Measurements from ENCODE around the gene MRPL10. TPM values are rescaled to one million over a fixed set of nuclear protein-coding genes. Genes with fewer than 3 reads are reported as not detected.

MRPL10 gene
- 31.5 TPM for total RNA-seq

GRCh38 chr17:47831003-47831933 is at the start of gene MRPL10, which contains the start of gene LRRC46:
Gene MRPL10 (minus strand): TSS chr17:47831541. CDS start chr17:47831511, 30 bp downstream.
Gene LRRC46 (plus strand): TSS chr17:47831670. CDS start chr17:47831990, 320 bp downstream.

DNA sequence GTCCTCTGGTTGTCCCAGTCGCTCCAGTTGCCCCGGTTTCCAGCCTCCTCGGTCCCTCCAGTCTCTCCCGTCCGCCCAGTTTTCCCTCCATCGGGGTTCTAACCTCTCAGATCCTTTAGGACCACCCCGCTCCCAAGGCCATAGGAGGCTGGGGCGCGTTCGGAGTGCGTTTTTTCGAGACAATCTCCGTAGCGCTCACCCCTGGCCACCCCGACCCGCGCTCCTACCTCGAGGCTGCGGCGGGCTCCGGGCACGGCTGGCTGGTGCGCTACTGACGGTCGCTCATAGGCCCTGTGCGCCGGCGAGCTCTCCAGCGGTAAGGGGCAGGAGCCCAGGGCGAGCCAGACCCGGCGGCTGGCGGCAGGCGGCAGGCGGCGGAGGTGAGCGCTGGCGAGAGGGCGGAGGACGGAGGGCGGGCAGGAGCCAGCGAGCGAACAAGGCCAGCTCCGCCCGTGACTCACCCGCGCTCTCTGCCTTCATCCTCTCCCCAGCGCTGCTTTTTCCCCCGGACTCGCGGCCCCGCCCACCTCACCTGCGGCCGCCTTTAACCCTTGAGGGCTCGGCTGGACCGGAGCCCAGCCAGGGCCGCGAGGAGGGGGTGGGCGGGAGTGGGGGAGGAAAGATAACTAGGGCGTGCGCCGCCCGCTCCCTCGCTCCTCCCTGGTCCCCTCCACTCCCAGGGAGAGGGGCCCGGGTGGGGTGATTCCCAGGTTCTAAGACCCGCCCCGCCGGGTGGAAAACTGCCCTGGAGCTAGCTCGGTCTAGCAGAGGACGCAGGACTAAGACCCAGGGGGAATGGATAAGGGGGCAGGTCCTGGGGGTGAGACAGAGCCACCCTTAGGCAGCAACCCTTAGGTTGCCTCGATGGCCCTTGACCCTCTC is 19.6 kb upstream of the MRPL10 start, which contains the start of gene SP6:
SP6 (minus strand) TSS at position 472 of the 882 bp plus-strand sequence. CDS start 2,734 bp downstream, outside the sequence.

GRCh38 chr17:47840742-47841487 is 9.6 kb upstream of the MRPL10 start, which contains the start of gene SCRN2:
Gene SCRN2 (minus strand): TSS chr17:47841273. CDS start chr17:47840843, 430 bp downstream.

DNA sequence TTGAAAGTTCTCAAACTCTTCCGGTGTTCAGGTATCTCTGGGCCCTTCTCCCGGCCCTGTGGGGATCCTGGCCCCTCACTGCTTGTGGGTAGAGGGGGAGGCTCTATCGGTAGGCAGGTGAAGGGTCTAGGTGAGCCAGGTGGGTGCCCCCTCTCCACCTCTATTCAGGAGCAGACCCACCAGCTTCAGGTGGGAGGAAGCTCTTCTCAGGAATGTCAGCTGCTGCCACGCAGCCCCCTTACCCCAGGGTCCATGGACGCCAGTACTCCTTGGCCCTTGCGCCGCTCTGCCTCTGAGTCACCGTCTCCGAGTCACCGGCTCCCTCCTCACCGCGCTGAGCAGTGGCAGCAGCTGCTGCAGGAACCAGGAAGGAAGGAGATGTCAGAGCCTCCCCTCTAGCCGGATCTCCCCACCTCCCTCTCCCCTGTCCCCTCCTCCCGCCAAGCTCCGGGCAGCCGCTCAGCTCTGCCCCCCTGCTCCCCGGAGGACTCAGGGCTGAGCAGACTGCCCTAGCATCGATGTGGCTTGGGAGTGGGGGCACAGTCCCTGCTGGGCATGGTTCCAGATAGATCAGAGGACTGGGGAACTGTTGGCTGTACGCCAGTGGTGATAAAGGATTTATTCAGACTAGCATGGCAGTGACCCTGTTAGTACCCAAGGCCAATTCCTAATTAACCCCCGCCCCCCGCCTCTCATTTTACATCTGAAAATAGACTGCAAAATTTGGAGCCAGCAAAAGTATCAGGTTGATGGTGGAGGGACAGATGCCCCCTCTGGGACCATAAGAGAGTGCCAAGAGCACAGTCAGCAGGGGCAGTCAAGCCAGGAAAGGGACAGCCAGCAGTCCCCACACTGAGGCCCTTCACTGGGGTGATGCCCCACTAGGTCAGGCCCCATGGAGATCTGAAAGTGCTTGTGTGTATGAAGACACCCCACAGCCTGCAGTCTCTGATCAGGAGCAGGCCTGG is 9.6 kb downstream of the MRPL10 start, which contains the start of gene OSBPL7:
OSBPL7 (minus strand) TSS at position 371 of the 968 bp plus-strand sequence. CDS start 1,516 bp downstream, outside the sequence.

Other genes starting within 250 kb of the MRPL10 start
- 174 TPM for gene KPNB1, start 181.6 kb downstream of the MRPL10 start, total RNA-seq
- gene TBKBP1, start 137.4 kb downstream of the MRPL10 start, total RNA-seq, result 13.6 TPM
- 0.18 TPM for gene TBX21, start 98.3 kb downstream of the MRPL10 start, total RNA-seq
- 17.2 TPM for gene OSBPL7, start 9.7 kb downstream of the MRPL10 start, total RNA-seq
- gene LRRC46, start 129 bp upstream of the MRPL10 start, total RNA-seq, result 0.35 TPM
- gene SCRN2, start 9.7 kb upstream of the MRPL10 start, total RNA-seq, result 48.4 TPM
- 2.3 TPM for gene SP6, start 19.6 kb upstream of the MRPL10 start, total RNA-seq
- gene SP2, start 64.7 kb upstream of the MRPL10 start, total RNA-seq, result 5.0 TPM
- 16.1 TPM for gene PNPO, start 110.0 kb upstream of the MRPL10 start, total RNA-seq
- 14.5 TPM for gene PRR15L, start 126.3 kb upstream of the MRPL10 start, total RNA-seq
- gene CDK5RAP3, start 139.6 kb upstream of the MRPL10 start, total RNA-seq, result 156 TPM
- 12.4 TPM for gene COPZ2, start 206.3 kb upstream of the MRPL10 start, total RNA-seq
- gene NFE2L1, start 216.8 kb upstream of the MRPL10 start, total RNA-seq, result 164 TPM

All from metanephros (tissue), 1 donor.